Astrocyte of the spinal cord (primary cell): ENCODE measurements around the gene IDNK.

ENCODE experiments used
- DNase-seq: peaks from one replicate; pipeline ENCODE4 v3.0.0; 2011; ENCODE audit warnings: low read depth, low spot score
- H3K4me3 ChIP-seq: 2 replicates; pipeline ENCODE4 v1.5.1; 2011; ENCODE audit warnings: low read depth, mild to moderate bottlenecking, low read length, moderate library complexity
- in situ Hi-C: cut with HindIII; loops from 2 replicates; pipeline ENCODE4 v1.10.0; 2017; ENCODE audit warnings: low sequenced_read_pairs
- TF ChIP-seq, protein P1 (sequence below): IDR thresholded peaks from 2 replicates; pipeline ENCODE4 v1.5.1; 2012; ENCODE audit warnings: low read depth, mild to moderate bottlenecking, low read length, inconsistent platforms

IDNK gene

DNA sequence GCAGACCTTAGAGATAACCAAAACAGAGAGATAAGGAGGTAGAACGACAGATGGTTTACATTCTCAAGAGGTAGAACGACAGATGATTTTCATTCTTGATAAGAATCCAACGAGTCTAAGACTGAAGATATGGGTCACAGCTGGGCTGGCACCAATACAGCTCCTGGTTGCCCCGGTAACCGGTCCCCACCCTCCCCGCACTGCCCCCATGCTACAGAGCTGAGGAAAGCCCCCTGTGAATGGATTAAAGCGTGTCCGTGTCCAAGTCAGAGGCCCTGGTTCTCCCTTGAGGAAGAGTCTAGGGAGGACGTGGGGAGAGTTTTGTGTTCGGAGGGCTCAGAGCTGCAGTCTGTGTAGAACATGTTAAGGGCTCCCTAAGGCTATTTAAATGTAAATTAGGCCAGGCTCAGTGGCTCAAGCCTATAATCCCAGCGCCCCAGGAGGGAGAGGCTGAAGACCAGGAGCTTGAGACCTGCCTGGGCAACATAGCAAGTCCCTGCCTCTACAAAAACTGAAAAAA, 8.1 kb downstream of the IDNK start:
- in situ Hi-C loops, result no loop called here
- DNase-seq, result no peak
- TF ChIP-seq, protein P1, sequence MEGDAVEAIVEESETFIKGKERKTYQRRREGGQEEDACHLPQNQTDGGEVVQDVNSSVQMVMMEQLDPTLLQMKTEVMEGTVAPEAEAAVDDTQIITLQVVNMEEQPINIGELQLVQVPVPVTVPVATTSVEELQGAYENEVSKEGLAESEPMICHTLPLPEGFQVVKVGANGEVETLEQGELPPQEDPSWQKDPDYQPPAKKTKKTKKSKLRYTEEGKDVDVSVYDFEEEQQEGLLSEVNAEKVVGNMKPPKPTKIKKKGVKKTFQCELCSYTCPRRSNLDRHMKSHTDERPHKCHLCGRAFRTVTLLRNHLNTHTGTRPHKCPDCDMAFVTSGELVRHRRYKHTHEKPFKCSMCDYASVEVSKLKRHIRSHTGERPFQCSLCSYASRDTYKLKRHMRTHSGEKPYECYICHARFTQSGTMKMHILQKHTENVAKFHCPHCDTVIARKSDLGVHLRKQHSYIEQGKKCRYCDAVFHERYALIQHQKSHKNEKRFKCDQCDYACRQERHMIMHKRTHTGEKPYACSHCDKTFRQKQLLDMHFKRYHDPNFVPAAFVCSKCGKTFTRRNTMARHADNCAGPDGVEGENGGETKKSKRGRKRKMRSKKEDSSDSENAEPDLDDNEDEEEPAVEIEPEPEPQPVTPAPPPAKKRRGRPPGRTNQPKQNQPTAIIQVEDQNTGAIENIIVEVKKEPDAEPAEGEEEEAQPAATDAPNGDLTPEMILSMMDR, result no peak
- H3K4me3 ChIP-seq, result no peak overlapping the region

DNA sequence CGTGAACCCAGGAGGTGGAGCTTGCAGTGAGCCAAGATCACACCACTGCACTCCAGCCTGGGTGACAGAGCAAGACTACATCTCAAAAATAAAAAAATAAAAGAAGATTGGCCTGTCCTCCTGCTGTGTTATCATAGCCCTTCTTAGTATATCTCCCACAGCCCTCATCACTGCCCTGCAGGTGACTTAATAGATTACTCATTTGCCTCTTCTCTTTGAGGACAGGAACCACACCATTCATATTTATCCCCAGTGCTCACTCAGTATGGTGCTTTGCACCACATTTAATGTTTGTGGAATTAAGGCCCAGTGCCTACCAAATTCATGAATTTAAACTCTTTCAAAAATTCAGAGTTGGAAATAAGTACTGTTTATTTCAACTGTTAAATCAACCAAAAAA, 10.3 kb downstream of the IDNK start:
- TF ChIP-seq, protein P1, result no peak
- H3K4me3 ChIP-seq, result no peak overlapping the region
- no peak for DNase-seq
- in situ Hi-C loops, result no loop called here

DNA sequence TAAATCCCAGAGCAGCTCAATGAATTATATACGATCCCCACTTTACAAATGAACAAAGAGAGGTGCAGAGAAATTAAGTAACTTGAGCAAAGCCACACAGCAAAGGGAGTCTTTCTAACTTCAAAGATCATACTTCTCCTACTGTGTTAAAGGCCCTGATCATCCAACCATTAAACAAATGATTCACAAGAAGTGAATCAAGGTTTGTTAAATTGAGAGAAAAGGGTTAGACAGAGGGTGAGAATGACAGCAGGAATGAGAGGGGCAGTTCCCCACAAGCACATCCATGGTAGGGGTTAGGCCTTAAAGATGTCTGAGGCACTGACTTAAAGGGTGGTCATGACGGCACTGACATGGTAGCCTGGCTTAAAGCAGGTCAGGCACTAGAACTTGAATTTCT, 10.7 kb downstream of the IDNK start:
- TF ChIP-seq, protein P1, result no peak
- H3K4me3 ChIP-seq, result no peak overlapping the region
- no peak for DNase-seq
- in situ Hi-C loops, result no loop called here

DNA sequence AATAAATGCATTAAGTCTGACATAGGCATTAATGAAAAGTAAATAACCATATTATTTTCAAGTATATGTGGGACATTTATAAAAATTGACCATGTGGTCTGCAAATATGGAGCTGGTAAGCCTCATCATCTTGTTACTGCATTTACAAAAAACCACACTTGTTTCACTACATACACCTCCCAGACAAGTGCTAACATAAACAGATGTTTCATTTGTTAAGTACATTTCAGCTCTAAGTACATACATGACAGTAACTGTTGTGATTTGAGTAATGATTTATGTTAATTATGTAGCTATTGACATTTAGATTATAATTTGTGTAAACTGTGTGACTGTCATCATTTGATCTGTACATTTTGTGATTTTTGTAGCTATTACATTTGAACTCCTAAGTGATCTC, 13.9 kb downstream of the IDNK start:
- TF ChIP-seq, protein P1, result no peak
- no peak overlapping the region for H3K4me3 ChIP-seq
- in situ Hi-C loops, result no loop called here
- DNase-seq, result no peak

DNA sequence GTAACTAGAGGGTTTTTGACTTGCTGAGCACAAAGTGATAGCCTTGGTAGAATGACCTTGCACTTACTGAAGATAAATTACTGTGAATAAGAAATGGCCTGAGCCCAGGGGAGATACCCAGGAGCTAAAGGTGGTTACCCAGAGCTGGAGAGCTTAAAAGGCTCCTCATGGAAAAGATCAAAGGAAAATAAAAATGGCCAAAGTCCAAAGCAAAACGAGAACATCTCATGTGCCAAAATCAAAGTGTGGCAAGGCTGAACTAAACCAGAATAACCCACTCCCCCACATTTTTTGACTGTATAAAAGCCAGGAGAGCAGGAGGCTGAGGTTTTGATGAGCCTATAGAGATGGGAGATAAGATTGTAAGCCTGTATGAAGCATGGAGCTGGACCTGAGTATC, 14.4 kb downstream of the IDNK start:
- no peak for DNase-seq
- TF ChIP-seq, protein P1, result no peak
- in situ Hi-C loops, result no loop called here
- no peak overlapping the region for H3K4me3 ChIP-seq

DNA sequence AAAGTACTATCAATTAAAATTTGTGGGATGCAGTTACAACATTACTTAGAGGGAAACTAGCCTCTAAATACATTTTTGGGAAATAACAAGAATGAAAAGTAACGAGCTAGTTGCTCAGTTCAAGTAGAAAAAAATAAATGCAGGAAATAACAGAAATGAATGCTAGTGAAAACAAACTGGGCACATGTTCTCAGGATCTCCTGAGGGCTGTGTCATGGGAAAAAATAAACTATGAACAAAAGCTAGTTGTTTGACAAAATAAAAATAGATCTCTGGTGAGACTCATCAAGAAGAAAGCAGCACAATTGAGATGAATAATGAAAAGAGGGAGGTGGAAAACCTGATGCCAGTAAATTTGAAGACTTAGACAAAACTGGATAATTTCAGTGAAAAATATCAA, 16.3 kb downstream of the IDNK start:
- in situ Hi-C loops, result no loop called here

More for the DNA sequence above, 16.3 kb downstream of the IDNK start:
- TF ChIP-seq, protein P1, result no peak
- H3K4me3 ChIP-seq, result no peak overlapping the region
- DNase-seq, result no peak
